HEK293T (cell line): ENCODE data around the gene RAD51B.

ENCODE experiments used
- CTCF ChIA-PET: fragments of 350-600 bp; formaldehyde crosslinking; extraction: SDS; loops from one replicate; lab custom pipeline; 2021; ENCODE audit warnings: antibody characterized with exemption, inconsistent platforms; lab: Yijun Ruan, JAX
- POLR2A ChIA-PET: fragments of 350-600 bp; formaldehyde crosslinking; extraction: SDS; loops from one replicate; lab custom pipeline; 2020; ENCODE audit warnings: antibody characterized with exemption, inconsistent platforms; lab: Yijun Ruan, JAX
- DNase-seq: peaks from one replicate; pipeline ENCODE4 v3.0.0; 2012; ENCODE audit warnings: mixed read lengths; ENCODE audit errors: extremely low spot score
- ARNT ChIP-seq: fragments of 450-650 bp; IDR thresholded peaks from 2 replicates; pipeline ENCODE4 v1.6.1; 2017; ENCODE audit warnings: mild to moderate bottlenecking
- BHLHE40 ChIP-seq: fragments of 450-650 bp; IDR thresholded peaks from 2 replicates; pipeline ENCODE4 v1.6.1; 2016; ENCODE audit warnings: mild to moderate bottlenecking, moderate library complexity, borderline replicate concordance
- CTBP1 ChIP-seq: fragments of 450-650 bp; IDR thresholded peaks from 2 replicates; pipeline ENCODE4 v1.6.1; 2016; ENCODE audit warnings: borderline replicate concordance
- ELF4 ChIP-seq: fragments of 450-650 bp; IDR thresholded peaks from 2 replicates; pipeline ENCODE4 v1.6.1; 2017; ENCODE audit warnings: antibody characterized with exemption
- FOXA1 ChIP-seq: fragments of 450-650 bp; IDR thresholded peaks from 2 replicates; pipeline ENCODE4 v1.6.1; 2016; ENCODE audit warnings: mild to moderate bottlenecking
- FOXK2 ChIP-seq: fragments of 450-650 bp; IDR thresholded peaks from 2 replicates; pipeline ENCODE4 v1.6.1; 2016; ENCODE audit warnings: mild to moderate bottlenecking
- FOXM1 ChIP-seq: fragments of 450-650 bp; IDR thresholded peaks from 2 replicates; pipeline ENCODE4 v1.6.1; 2017; ENCODE audit warnings: mild to moderate bottlenecking, borderline replicate concordance
- HDGF ChIP-seq: fragments of 450-650 bp; IDR thresholded peaks from 2 replicates; pipeline ENCODE4 v1.6.1; 2017; ENCODE audit warnings: antibody characterized with exemption, borderline replicate concordance
- L3MBTL2 ChIP-seq: fragments of 450-650 bp; conservative IDR thresholded peaks from 2 replicates; pipeline ENCODE4 v1.6.1; 2016; ENCODE audit warnings: mild to moderate bottlenecking
- LEF1 ChIP-seq: fragments of 450-650 bp; IDR thresholded peaks from 2 replicates; pipeline ENCODE4 v1.6.1; 2017; ENCODE audit warnings: mild to moderate bottlenecking, borderline replicate concordance
- NFRKB ChIP-seq: fragments of 450-650 bp; IDR thresholded peaks from 2 replicates; pipeline ENCODE4 v1.6.1; 2016; ENCODE audit warnings: mild to moderate bottlenecking, moderate library complexity
- PKNOX1 ChIP-seq: fragments of 450-650 bp; IDR thresholded peaks from 2 replicates; pipeline ENCODE4 v1.6.1; 2016
- SP1 ChIP-seq: fragments of 450-650 bp; IDR thresholded peaks from 2 replicates; pipeline ENCODE4 v1.6.1; 2017
- SUZ12 ChIP-seq: fragments of 450-650 bp; IDR thresholded peaks from 2 replicates; pipeline ENCODE4 v1.6.1; 2016; ENCODE audit warnings: mild to moderate bottlenecking
- TARDBP ChIP-seq: fragments of 450-650 bp; IDR thresholded peaks from 2 replicates; pipeline ENCODE4 v1.6.1; 2016
- ZNF384 ChIP-seq: fragments of 450-650 bp; IDR thresholded peaks from 2 replicates; pipeline ENCODE4 v1.6.1; 2016

RAD51B gene

GRCh38 chr14:67887478-67887877 lies 67.9 kb downstream of the RAD51B start:
- no peak for DNase-seq
- peak; percentile 63 for TF ChIP-seq PKNOX1
- no peak for TF ChIP-seq TARDBP
- CTCF ChIA-PET, result no interaction called here
- POLR2A ChIA-PET, result no interaction called here

- TF ChIP-seq NFRKB, result no peak
- no peak for TF ChIP-seq LEF1
- no peak for TF ChIP-seq FOXK2
- no peak for TF ChIP-seq ZNF384
- TF ChIP-seq TARDBP, result no peak
- no peak for TF ChIP-seq ELF4
- TF ChIP-seq HDGF, result no peak
- TF ChIP-seq ARNT, result no peak
- TF ChIP-seq L3MBTL2, result no peak
- no peak for TF ChIP-seq FOXA1
- no peak for TF ChIP-seq CTBP1
- no peak for TF ChIP-seq BHLHE40
- no peak for TF ChIP-seq SUZ12
- no peak for TF ChIP-seq FOXM1
- TF ChIP-seq SP1, result no peak
- ChIA-PET POLR2A (no interaction called here), CTCF (no interaction called here)
- no peak for DNase-seq
Measured at GRCh38 chr14:67889455-67889854, 69.9 kb downstream of the RAD51B start.

- no peak for DNase-seq
- CTCF ChIA-PET, result interaction anchor here (0.6 to 0.8 kb wide), 2 partner anchors 42 to 919 kb away, joined by 3 to 6 read pairs; no protein-coding TSS in a partner anchor
- TF ChIP-seq HDGF, result no peak
- TF ChIP-seq ARNT, result no peak
- TF ChIP-seq FOXM1, result no peak
- no peak for TF ChIP-seq FOXA1
- TF ChIP-seq NFRKB, result no peak
- TF ChIP-seq ELF4, result no peak
- no peak for TF ChIP-seq LEF1
- POLR2A ChIA-PET, result no interaction called here
Measured at GRCh38 chr14:67892466-67893100, 73.0 kb downstream of the RAD51B start.

- ChIA-PET POLR2A (no interaction called here), CTCF (interaction anchor here (0.7 kb wide), 1 partner anchor 22 kb away, joined by 3 read pairs; no protein-coding TSS in a partner anchor)
- no peak for DNase-seq
- TF ChIP-seq ZNF384 (no peak), ARNT (no peak), CTBP1 (no peak), SP1 (no peak), FOXA1 (no peak), HDGF (no peak), LEF1 (no peak), SUZ12 (no peak), ELF4 (no peak), PKNOX1 (no peak), FOXM1 (no peak), TARDBP (no peak), BHLHE40 (no peak)
Measured at GRCh38 chr14:67900231-67900630, 80.7 kb downstream of the RAD51B start.

GRCh38 chr14:67908052-67908754 lies 88.6 kb downstream of the RAD51B start:
- ChIA-PET CTCF (no interaction called here), POLR2A (no interaction called here)
- no peak for DNase-seq
- TF ChIP-seq ZNF384, result 0 out of 2 replicates have a peak, but pooled peaks have one; percentile 39
- TF ChIP-seq FOXM1, result no peak
- no peak for TF ChIP-seq L3MBTL2

GRCh38 chr14:67911562-67911961 lies 92.0 kb downstream of the RAD51B start:
- TF ChIP-seq ELF4 (no peak), HDGF (no peak), ARNT (no peak), FOXM1 (no peak), CTBP1 (no peak), ZNF384 (no peak), FOXA1 (no peak), NFRKB (no peak), BHLHE40 (no peak), LEF1 (no peak), SUZ12 (no peak), PKNOX1 (no peak), L3MBTL2 (no peak), SP1 (no peak), TARDBP (no peak)
- DNase-seq, result no peak
- ChIA-PET CTCF (no interaction called here), POLR2A (no interaction called here)
